Fibroblast of skin of left quadriceps (primary cell): Measurements from ENCODE around the gene ORMDL3.

Source experiments
- DNase-seq, 2 experiments: peaks; one replicate each; pipeline ENCODE4 v3.0.0-alpha.2; 2013; ENCODE audit warnings: low read depth in 2 of 2

ORMDL3 gene

DNA sequence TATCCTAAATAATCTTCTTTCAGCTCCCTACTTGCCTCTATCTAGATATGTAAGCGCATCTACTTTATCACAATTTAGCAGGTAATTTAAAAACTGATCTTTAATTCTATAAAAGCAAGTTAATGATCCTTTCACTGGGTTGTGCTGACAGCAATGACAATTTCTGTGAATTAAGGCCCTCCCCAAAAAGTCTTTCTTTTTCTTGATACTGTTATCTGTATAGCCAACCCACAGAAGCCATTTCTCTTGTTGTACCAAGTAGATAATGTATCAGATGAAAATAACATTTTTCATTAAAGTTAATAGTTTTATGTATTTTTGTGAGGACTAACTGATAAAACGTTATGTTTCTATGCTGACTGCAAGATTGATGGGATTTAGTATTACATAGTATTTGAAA, 55.6 kb downstream of the ORMDL3 start:
- no peak for DNase-seq
